H1 (cell line): ENCODE measurements around the gene DCBLD2. TPM values are rescaled to one million over a fixed set of nuclear protein-coding genes. Genes with fewer than 3 reads are reported as not detected.

Source experiments
- CTCF ChIA-PET: fragments of 300-600 bp; sonication (Branson Sonifier 250); formaldehyde crosslinking; loops from one replicate; lab custom pipeline; 2021; ENCODE audit not compliant: partially characterized antibody; lab: Charles Lee
- POLR2A ChIA-PET: fragments of 300-600 bp; sonication (Branson Sonifier 250); formaldehyde crosslinking; loops from one replicate; lab custom pipeline; 2021; ENCODE audit warnings: inconsistent platforms; ENCODE audit not compliant: partially characterized antibody; lab: Charles Lee
- DNase-seq, 2 experiments: peaks; one replicate each; pipeline versions ENCODE4 v3.0.0 to v3.0.0-alpha.2; 2010 to 2022; ENCODE audit warnings: low spot score in 2 of 2, low read depth in 1 of 2, mixed read lengths in 1 of 2
- FAIRE-seq: peaks from 2 replicates; lab custom pipeline; 2011; peaks lifted over from hg19 to GRCh38; lab: Jason Lieb, UNC
- H2AFZ ChIP-seq: 2 replicates; pipeline ENCODE4 v1.8.1; 2012; ENCODE audit warnings: low read length, inconsistent platforms
- H2AK5ac ChIP-seq: 2 replicates; pipeline ENCODE4 v1.6.1; 2013; ENCODE audit warnings: low read depth, low read length
- H2BK120ac ChIP-seq: replicated peaks from 2 replicates; pipeline ENCODE3; 2013; ENCODE audit warnings: low read depth, low read length, inconsistent platforms
- H2BK12ac ChIP-seq: 2 replicates; pipeline ENCODE4 v1.6.1; 2013; ENCODE audit warnings: low read depth, low read length
- H2BK15ac ChIP-seq: 2 replicates; pipeline ENCODE4 v1.6.1; 2013; ENCODE audit warnings: low read length
- H2BK20ac ChIP-seq: 2 replicates; pipeline ENCODE4 v1.6.1; 2013; ENCODE audit warnings: low read length
- H2BK5ac ChIP-seq: 2 replicates; pipeline ENCODE4 v1.6.1; 2013; ENCODE audit warnings: low read depth, low read length
- H3K14ac ChIP-seq: 2 replicates; pipeline ENCODE4 v1.6.1; 2013; ENCODE audit warnings: inconsistent platforms; ENCODE audit not compliant: insufficient read length
- H3K18ac ChIP-seq: 2 replicates; pipeline ENCODE4 v1.6.1; 2013; ENCODE audit warnings: low read length; ENCODE audit errors: extremely low read depth
- H3K23ac ChIP-seq: 2 replicates; pipeline ENCODE4 v1.6.1; 2013; ENCODE audit warnings: inconsistent platforms; ENCODE audit not compliant: insufficient read length
- H3K23me2 ChIP-seq: 2 replicates; pipeline ENCODE4 v1.6.1; 2013; ENCODE audit warnings: low read depth, low read length
- H3K27ac ChIP-seq: 2 replicates; pipeline ENCODE4 v1.6.1; 2011; ENCODE audit warnings: low read depth, low read length, inconsistent platforms
- H3K27me3 ChIP-seq, 4 experiments: replicated peaks in 1 of 4; 1 replicate in 1 of 4; 2 replicates in 3 of 4; pipeline versions ENCODE4 v1.6.1 to v1.8.1; 2011 to 2013; ENCODE audit warnings: low read length in 3 of 4, mild to moderate bottlenecking in 3 of 4, inconsistent platforms in 2 of 4, mixed read lengths in 2 of 4, moderate library complexity in 1 of 4; ENCODE audit not compliant: control insufficient read depth in 3 of 4, insufficient read depth in 3 of 4; ENCODE audit errors: extremely low read depth in 1 of 4
- H3K36me3 ChIP-seq, 4 experiments: 2 replicates each; pipeline versions ENCODE4 v1.6.1 to v1.8.1; 2011 to 2013; ENCODE audit warnings: mild to moderate bottlenecking in 4 of 4, low read length in 3 of 4, moderate library complexity in 2 of 4, control low read depth in 1 of 4, inconsistent platforms in 1 of 4; ENCODE audit not compliant: insufficient read depth in 4 of 4, control insufficient read depth in 2 of 4
- H3K4ac ChIP-seq: replicated peaks from 2 replicates; pipeline ENCODE3; 2013; ENCODE audit warnings: low read length, low read depth, mixed read lengths, inconsistent platforms; ENCODE audit not compliant: insufficient read length
- H3K4me1 ChIP-seq, 4 experiments: replicated peaks in 1 of 4; 1 replicate in 1 of 4; 2 replicates in 3 of 4; pipeline versions ENCODE4 v1.6.1 to v1.8.1; 2011 to 2013; ENCODE audit warnings: low read length in 3 of 4, inconsistent platforms in 2 of 4, mixed read lengths in 1 of 4; ENCODE audit not compliant: insufficient read depth in 4 of 4, control insufficient read depth in 3 of 4
- H3K4me2 ChIP-seq, 2 experiments: 2 replicates each; pipeline versions ENCODE4 v1.6.1 to v1.8.1; 2011 to 2013; ENCODE audit warnings: low read depth in 2 of 2, low read length in 2 of 2, control low read depth in 1 of 2, inconsistent platforms in 1 of 2, mild to moderate bottlenecking in 1 of 2; ENCODE audit not compliant: insufficient read depth in 1 of 2
- H3K4me3 ChIP-seq, 4 experiments: fragments of 200-600, 300-600 bp in 1 of 4; sonication (generic), shearing (Covaris generic), sonication (Bioruptor Twin) in 1 of 4; 2 replicates each; pipeline versions ENCODE4 v1.5.1 to v1.8.1; 2011 to 2016; ENCODE audit warnings: low read length in 4 of 4, low read depth in 3 of 4, control low read depth in 2 of 4, inconsistent platforms in 2 of 4, mild to moderate bottlenecking in 2 of 4, mixed read lengths in 1 of 4, moderate library complexity in 1 of 4; ENCODE audit not compliant: insufficient read depth in 2 of 4; ENCODE audit errors: extremely low read depth in 1 of 4
- H3K56ac ChIP-seq: replicated peaks from 2 replicates; pipeline ENCODE3; 2013; ENCODE audit warnings: low read depth, mild to moderate bottlenecking, mixed read lengths, low read length, inconsistent platforms; ENCODE audit not compliant: insufficient read length
- H3K79me1 ChIP-seq: 2 replicates; pipeline ENCODE4 v1.6.1; 2013; ENCODE audit warnings: low read depth, low read length, control low read depth
- H3K79me2 ChIP-seq, 2 experiments: 2 replicates each; pipeline versions ENCODE4 v1.6.1 to v1.8.1; 2012 to 2013; ENCODE audit warnings: low read length in 2 of 2, mild to moderate bottlenecking in 2 of 2, inconsistent platforms in 1 of 2; ENCODE audit not compliant: insufficient read depth in 2 of 2, control insufficient read depth in 1 of 2
- H3K9ac ChIP-seq, 4 experiments: replicated peaks in 1 of 4; 1 replicate in 1 of 4; 2 replicates in 3 of 4; pipeline versions ENCODE4 v1.6.1 to v1.8.1; 2011 to 2013; ENCODE audit warnings: low read depth in 3 of 4, low read length in 3 of 4, control low read depth in 2 of 4, mild to moderate bottlenecking in 2 of 4, moderate library complexity in 2 of 4, inconsistent platforms in 1 of 4; ENCODE audit errors: extremely low read depth in 1 of 4
- H3K9me3 ChIP-seq, 2 experiments: 2 replicates each; pipeline versions ENCODE4 v1.6.1 to v1.8.1; 2012 to 2013; ENCODE audit warnings: mild to moderate bottlenecking in 2 of 2, moderate library complexity in 2 of 2, control low read depth in 1 of 2, inconsistent platforms in 1 of 2, low read depth in 1 of 2, low read length in 1 of 2, mixed read lengths in 1 of 2; ENCODE audit not compliant: insufficient read depth in 2 of 2
- H4K20me1 ChIP-seq, 2 experiments: replicated peaks in 1 of 2; 2 replicates each; pipeline versions ENCODE3 to v1.8.1; 2011 to 2013; ENCODE audit warnings: inconsistent platforms in 2 of 2, low read length in 2 of 2, mild to moderate bottlenecking in 1 of 2; ENCODE audit not compliant: insufficient read depth in 2 of 2, control insufficient read depth in 1 of 2
- H4K5ac ChIP-seq: 2 replicates; pipeline ENCODE4 v1.6.1; 2013; ENCODE audit warnings: low read length, low read depth, mixed read lengths, inconsistent platforms; ENCODE audit not compliant: insufficient read length
- H4K8ac ChIP-seq: 2 replicates; pipeline ENCODE4 v1.8.0; 2013; ENCODE audit warnings: mild to moderate bottlenecking, moderate library complexity, low read length, inconsistent platforms; ENCODE audit not compliant: insufficient read depth; ENCODE audit errors: extremely low read depth
- H4K91ac ChIP-seq: replicated peaks from 2 replicates; pipeline ENCODE3; 2013; ENCODE audit warnings: low read length, mixed read lengths, inconsistent platforms; ENCODE audit not compliant: insufficient read length
- ATF3 ChIP-seq: IDR thresholded peaks from 2 replicates; pipeline ENCODE4 v1.6.1; 2011; ENCODE audit warnings: low read depth, mild to moderate bottlenecking, low read length; ENCODE audit not compliant: insufficient read depth
- CBX5 ChIP-seq: fragments of 300-800, 300-1000 bp; sonication (generic); IDR thresholded peaks from 2 replicates; pipeline ENCODE4 v1.7.1; 2016; ENCODE audit warnings: antibody characterized with exemption, low read length, low read depth
- CHD1 ChIP-seq: IDR thresholded peaks from 2 replicates; pipeline ENCODE4 v1.6.1; 2012; ENCODE audit warnings: low read depth, low read length, improper control_type of control experiment
- GTF2F1 ChIP-seq: IDR thresholded peaks from 2 replicates; pipeline ENCODE4 v1.6.1; 2012; ENCODE audit warnings: low read depth, low read length, improper control_type of control experiment, borderline replicate concordance
- JUND ChIP-seq: IDR thresholded peaks from 2 replicates; pipeline ENCODE4 v1.6.1; 2011; ENCODE audit warnings: mild to moderate bottlenecking, improper control_type of control experiment, low read length
- KDM4A ChIP-seq: IDR thresholded peaks from one replicate; pipeline ENCODE4 v1.7.1; 2012; ENCODE audit warnings: low read depth, mild to moderate bottlenecking, moderate library complexity, low read length, inconsistent platforms; ENCODE audit not compliant: severe bottlenecking
- MAX ChIP-seq: IDR thresholded peaks from 2 replicates; pipeline ENCODE4 v1.6.1; 2012; ENCODE audit warnings: inconsistent platforms
- SAP30 ChIP-seq: fragments of 300-600 bp; sonication (generic); IDR thresholded peaks from 2 replicates; pipeline ENCODE4 v1.7.1; 2012; ENCODE audit warnings: low read length, moderate library complexity, mild to moderate bottlenecking, inconsistent platforms; ENCODE audit not compliant: insufficient read depth, insufficient replicate concordance
- SIX5 ChIP-seq: IDR thresholded peaks from 2 replicates; pipeline ENCODE4 v1.6.1; 2011; ENCODE audit warnings: mild to moderate bottlenecking, low read depth, low read length
- SP2 ChIP-seq: IDR thresholded peaks from 2 replicates; pipeline ENCODE4 v1.6.1; 2012; ENCODE audit warnings: mild to moderate bottlenecking, low read length, inconsistent platforms
- WGBS, 2 experiments: shearing (Covaris generic) in 1 of 2; methylation state at CpG; one replicate each; pipeline versions ENCODE4 v1.1.6 to v1.1.7; 2013 to 2015; ENCODE audit warnings: low lambda C conversion rate in 2 of 2, mixed read lengths in 2 of 2, inconsistent platforms in 1 of 2, low coverage in 1 of 2, missing lambda C conversion rate in 1 of 2; ENCODE audit not compliant: insufficient replicate concordance in 2 of 2, insufficient coverage in 1 of 2, insufficient read length in 1 of 2; ENCODE audit errors: extremely low coverage in 1 of 2, missing lambda C conversion rate in 1 of 2; 5-methylcytosine and 5-hydroxymethylcytosine counted together
- polyA plus RNA-seq, 7 experiments: library from polyadenylated mRNA; depleted of rRNA in 3 of 7; stranded (reverse) in 5 of 7; unstranded in 2 of 7; fragments of >200 nt in 5 of 7; fragments of 200-250 nt in 2 of 7; gene quantifications; 1 replicate in 5 of 7; 2 replicates in 1 of 7; 4 replicates in 1 of 7; pipeline versions ENCODE4 v1.2.1 to v1.2.3, GENCODE V29; 2011 to 2013; ENCODE audit warnings: missing spikeins in 2 of 7, mixed read lengths in 2 of 7
- total RNA-seq: library from RNA; stranded (reverse); fragmentation: NEBNext Ultra II Directional; extraction: Animal tissue kit (Norgen Biotek cat#: 25700); gene quantifications from 2 replicates; pipeline ENCODE4 v1.2.1, GENCODE V29; 2021
- TF ChIP-seq, protein P1 (sequence below): IDR thresholded peaks from 2 replicates; pipeline ENCODE4 v1.6.1; 2011; ENCODE audit warnings: low read length, improper control_type of control experiment

The DCBLD2 gene
- total and polyA plus RNA-seq, 2 of the 8 experiments (the other 6 are each of a cell fraction or from before 2014, with no cell fraction given) = 19.6 to 63.8 TPM

GRCh38 chr3:98764472-98764884 lies 137.0 kb downstream of the DCBLD2 start:
- no peak overlapping the region for H2BK5ac ChIP-seq
- H3K27ac ChIP-seq = no peak overlapping the region
- H3K27me3 ChIP-seq = no peaks in the 10 kb centered on the region
- no peak overlapping the region for H2BK15ac ChIP-seq
- POLR2A ChIA-PET = no interaction called here
- no peaks in the 10 kb centered on the region for H3K23me2 ChIP-seq
- H2BK12ac ChIP-seq = no peak overlapping the region
- no peak overlapping the region for H3K18ac ChIP-seq
- DNase-seq (no peak), FAIRE-seq (peak; percentile 77)
- no peak overlapping the region for H2AFZ ChIP-seq
- CTCF ChIA-PET = interaction anchor here (0.7 to 1.4 kb wide), 5 partner anchors 10 to 170 kb away, joined by 3 to 7 read pairs (median 3); no protein-coding TSS in a partner anchor
- no peak overlapping the region for H4K5ac ChIP-seq
- no peaks in the 10 kb centered on the region for H4K20me1 ChIP-seq
- no peak overlapping the region for H4K91ac ChIP-seq
- no peak overlapping the region for H2BK120ac ChIP-seq
- no peak overlapping the region for H3K4ac ChIP-seq
- peaks cover 0 to 4% (median 0%) of the 10 kb centered on the region in 4 experiments; a peak in 1 of 7 replicates for H3K4me1 ChIP-seq
- no peaks in the 10 kb centered on the region for H3K9me3 ChIP-seq
- no peak overlapping the region for H2AK5ac ChIP-seq
- no peak overlapping the region for H3K4me3 ChIP-seq
- no peak overlapping the region for H3K14ac ChIP-seq
- no peak overlapping the region for H3K9ac ChIP-seq
- TF ChIP-seq SIX5 (no peak), ATF3 (no peak), SP2 (no peak), MAX (no peak), JUND (no peak), KDM4A (no peak), CBX5 (no peak), SAP30 (no peak), CHD1 (no peak), GTF2F1 (no peak)
- TF ChIP-seq, protein P1, sequence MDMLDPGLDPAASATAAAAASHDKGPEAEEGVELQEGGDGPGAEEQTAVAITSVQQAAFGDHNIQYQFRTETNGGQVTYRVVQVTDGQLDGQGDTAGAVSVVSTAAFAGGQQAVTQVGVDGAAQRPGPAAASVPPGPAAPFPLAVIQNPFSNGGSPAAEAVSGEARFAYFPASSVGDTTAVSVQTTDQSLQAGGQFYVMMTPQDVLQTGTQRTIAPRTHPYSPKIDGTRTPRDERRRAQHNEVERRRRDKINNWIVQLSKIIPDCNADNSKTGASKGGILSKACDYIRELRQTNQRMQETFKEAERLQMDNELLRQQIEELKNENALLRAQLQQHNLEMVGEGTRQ = no peak
- H3K79me2 ChIP-seq = no peaks in the 10 kb centered on the region
- no peaks in the 10 kb centered on the region for H3K36me3 ChIP-seq
- no peak overlapping the region for H3K56ac ChIP-seq
- no peak overlapping the region for H2BK20ac ChIP-seq
- no peak overlapping the region for H4K8ac ChIP-seq
- WGBS, 2 experiments = 55% methylated on average over 4 of the region's 4 CpGs; no CpG with 5 or more reads in 1 of the 2 experiments
- H3K4me2 ChIP-seq = no peak overlapping the region
- no peak overlapping the region for H3K23ac ChIP-seq
- no peaks in the 10 kb centered on the region for H3K79me1 ChIP-seq
